Upper lobe of left lung (tissue), 4 donors: Measurements from ENCODE around the gene CCDC86.

Source experiments
- CTCF ChIP-seq, 6 experiments: fragments of 450-650 bp in 4 of 6; fragments of 200-600 bp in 2 of 6; sonication (generic) in 2 of 6; IDR thresholded peaks; one replicate each; pipeline ENCODE4 v1.5.1; 2016 to 2019; ENCODE audit warnings: antibody characterized with exemption in 6 of 6
- EP300 ChIP-seq, 4 donors: sonication (generic); formaldehyde crosslinking; IDR thresholded peaks; one replicate each; pipeline ENCODE4 v1.5.1; 2017; ENCODE audit warnings: antibody characterized with exemption in 4 of 4, control low read depth in 2 of 4
- POLR2A ChIP-seq, 4 donors: fragments of 450-650 bp; IDR thresholded peaks; one replicate each; pipeline ENCODE4 v1.5.1; 2016 to 2017; ENCODE audit warnings: antibody characterized with exemption in 4 of 4, mild to moderate bottlenecking in 2 of 4
- POLR2AphosphoS5 ChIP-seq, 2 donors: sonication (generic); formaldehyde crosslinking; IDR thresholded peaks; one replicate each; pipeline ENCODE4 v1.5.1; 2017; ENCODE audit warnings: antibody characterized with exemption in 2 of 2

- no peak for TF ChIP-seq CTCF (IDR thresholded peaks at IDR 0.05)
- TF ChIP-seq POLR2AphosphoS5 (IDR thresholded peaks at IDR 0.05), result no peak
- no peak for TF ChIP-seq EP300 (IDR thresholded peaks at IDR 0.05)
- no peak for TF ChIP-seq POLR2A (IDR thresholded peaks at IDR 0.05)
Measured at GRCh38 chr11:60858731-60859464, 17.0 kb downstream of the CCDC86 start.
